Measurements from ENCODE around the gene TK2.

- TF ChIP-seq, protein P1, sequence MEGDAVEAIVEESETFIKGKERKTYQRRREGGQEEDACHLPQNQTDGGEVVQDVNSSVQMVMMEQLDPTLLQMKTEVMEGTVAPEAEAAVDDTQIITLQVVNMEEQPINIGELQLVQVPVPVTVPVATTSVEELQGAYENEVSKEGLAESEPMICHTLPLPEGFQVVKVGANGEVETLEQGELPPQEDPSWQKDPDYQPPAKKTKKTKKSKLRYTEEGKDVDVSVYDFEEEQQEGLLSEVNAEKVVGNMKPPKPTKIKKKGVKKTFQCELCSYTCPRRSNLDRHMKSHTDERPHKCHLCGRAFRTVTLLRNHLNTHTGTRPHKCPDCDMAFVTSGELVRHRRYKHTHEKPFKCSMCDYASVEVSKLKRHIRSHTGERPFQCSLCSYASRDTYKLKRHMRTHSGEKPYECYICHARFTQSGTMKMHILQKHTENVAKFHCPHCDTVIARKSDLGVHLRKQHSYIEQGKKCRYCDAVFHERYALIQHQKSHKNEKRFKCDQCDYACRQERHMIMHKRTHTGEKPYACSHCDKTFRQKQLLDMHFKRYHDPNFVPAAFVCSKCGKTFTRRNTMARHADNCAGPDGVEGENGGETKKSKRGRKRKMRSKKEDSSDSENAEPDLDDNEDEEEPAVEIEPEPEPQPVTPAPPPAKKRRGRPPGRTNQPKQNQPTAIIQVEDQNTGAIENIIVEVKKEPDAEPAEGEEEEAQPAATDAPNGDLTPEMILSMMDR (IDR thresholded peaks at IDR 0.05; ENCODE audit: low read depth, low read length, missing input control), result no peak
- TF ChIP-seq ZBTB33 (IDR thresholded peaks at IDR 0.05), result no peak
Measured at GRCh38 chr16:66513111-66513723, 36.7 kb downstream of the TK2 start.

Measured in liver (tissue), 2 donors.